Glomerular visceral epithelial cell (primary cell): ENCODE results near the gene MMP24.

Source experiments
- DNase-seq: peaks from one replicate; pipeline ENCODE4 v3.0.0-alpha.2; 2016; ENCODE audit errors: extremely low spot score

The MMP24 gene

GRCh38 chr20:35293303-35294292, 67.1 kb downstream of the MMP24 start:
- no peak for DNase-seq

GRCh38 chr20:35294293-35294685, 67.8 kb downstream of the MMP24 start:
- no peak for DNase-seq

GRCh38 chr20:35295058-35295457, 68.6 kb downstream of the MMP24 start:
- no peak for DNase-seq

GRCh38 chr20:35295674-35296073, 69.2 kb downstream of the MMP24 start:
- DNase-seq, result no peak

GRCh38 chr20:35296101-35296554, 69.6 kb downstream of the MMP24 start:
- DNase-seq, result no peak

GRCh38 chr20:35297155-35297554, 70.7 kb downstream of the MMP24 start:
- peak; percentile 30 for DNase-seq

- DNase-seq, result no peak
These were observed 71.2 kb downstream of the MMP24 start for GRCh38 chr20:35297740-35298139.

GRCh38 chr20:35298264-35298663, 71.8 kb downstream of the MMP24 start:
- DNase-seq, result no peak

- no peak for DNase-seq
These were observed 73.3 kb downstream of the MMP24 start for GRCh38 chr20:35299780-35300179.

- DNase-seq, result no peak
These were observed 74.2 kb downstream of the MMP24 start for GRCh38 chr20:35300469-35301262.

- DNase-seq, result no peak
These were observed 74.9 kb downstream of the MMP24 start for GRCh38 chr20:35301426-35301825.

- peak; percentile 32 for DNase-seq
These were observed 76.2 kb downstream of the MMP24 start for GRCh38 chr20:35302421-35303335.

- DNase-seq, result no peak
These were observed 76.9 kb downstream of the MMP24 start for GRCh38 chr20:35303382-35303734.

GRCh38 chr20:35303735-35304491, 77.4 kb downstream of the MMP24 start:
- peak; percentile 98 for DNase-seq

GRCh38 chr20:35304956-35305355, 78.5 kb downstream of the MMP24 start:
- peak; percentile 23 for DNase-seq

- DNase-seq, result peak; percentile 100
These were observed 79.4 kb downstream of the MMP24 start for GRCh38 chr20:35305682-35306556.

- DNase-seq, result peak; percentile 88
These were observed 80.5 kb downstream of the MMP24 start for GRCh38 chr20:35306931-35307517.

GRCh38 chr20:35307666-35308653, 81.5 kb downstream of the MMP24 start:
- DNase-seq, result peak; percentile 96
